HepG2 (cell line): Measurements from ENCODE around the gene SLC1A4. TPM values are rescaled to one million over a fixed set of nuclear protein-coding genes. Genes with fewer than 3 reads are reported as not detected.
A peak's percentile ranks its signal among the peaks of the same experiment; 100 is the strongest.

Experiments
- BCL6 ChIP-seq: IDR thresholded peaks from 2 replicates; pipeline ENCODE4 v1.6.1; 2016; ENCODE audit warnings: missing genetic modification reagents, missing compliant biosample characterization
- CREB1 ChIP-seq, 2 experiments: fragments of 450-650 bp in 1 of 2; IDR thresholded peaks; 2 replicates each; pipeline ENCODE4 v1.6.1; 2016 to 2017; ENCODE audit warnings: control low read depth in 1 of 2, mild to moderate bottlenecking in 1 of 2, missing compliant biosample characterization in 1 of 2, missing genetic modification characterization in 1 of 2
- EP300 ChIP-seq, 3 experiments: sonication (generic) in 1 of 3; formaldehyde crosslinking in 1 of 3; IDR thresholded peaks; 2 replicates each; pipeline versions ENCODE4 v1.5.1 to v1.6.1; 2011 to 2020; ENCODE audit warnings: low read depth in 2 of 3, low read length in 2 of 3, borderline replicate concordance in 1 of 3, improper control_type of control experiment in 1 of 3, mild to moderate bottlenecking in 1 of 3, missing genetic modification reagents in 1 of 3, moderate library complexity in 1 of 3
- FOXA1 ChIP-seq, 2 experiments: fragments of 450-650 bp in 1 of 2; sonication (generic) in 1 of 2; formaldehyde crosslinking in 1 of 2; IDR thresholded peaks; 2 replicates each; pipeline versions ENCODE4 v1.4.0 to v1.6.1; 2016 to 2020; ENCODE audit warnings: missing genetic modification reagents in 1 of 2
- FOXO4 ChIP-seq: sonication (generic); formaldehyde crosslinking; conservative IDR thresholded peaks from 2 replicates; pipeline ENCODE4 v1.8.1; 2023; ENCODE audit warnings: missing genetic modification reagents
- GABPB1 ChIP-seq: IDR thresholded peaks from 2 replicates; pipeline ENCODE4 v1.6.1; 2016; ENCODE audit warnings: mild to moderate bottlenecking, missing genetic modification reagents, moderate library complexity, missing compliant biosample characterization
- HCFC1 ChIP-seq: fragments of 150-350 bp; IDR thresholded peaks from 2 replicates; pipeline ENCODE4 v1.6.1; 2014; ENCODE audit warnings: low read depth, low read length
- HNF4A ChIP-seq: sonication (generic); formaldehyde crosslinking; IDR thresholded peaks from 2 replicates; pipeline ENCODE4 v1.4.0; 2020; ENCODE audit warnings: missing genetic modification reagents
- KDM3A ChIP-seq: IDR thresholded peaks from 2 replicates; pipeline ENCODE4 v1.6.1; 2018; ENCODE audit warnings: low read depth, missing compliant biosample characterization
- KMT2B ChIP-seq: IDR thresholded peaks from 2 replicates; pipeline ENCODE4 v1.6.1; 2016; ENCODE audit warnings: missing genetic modification reagents, missing compliant biosample characterization
- LCORL ChIP-seq, 2 experiments: fragments of 450-650 bp in 1 of 2; sonication (generic) in 1 of 2; formaldehyde crosslinking in 1 of 2; IDR thresholded peaks; 2 replicates each; pipeline versions ENCODE4 v1.5.0 to v1.6.1; 2017 to 2020; ENCODE audit warnings: antibody characterized with exemption in 1 of 2, missing genetic modification reagents in 1 of 2
- NFATC3 ChIP-seq: sonication (generic); formaldehyde crosslinking; IDR thresholded peaks from 2 replicates; pipeline ENCODE4 v1.5.1; 2020; ENCODE audit warnings: mild to moderate bottlenecking, missing genetic modification reagents
- NFIC ChIP-seq: IDR thresholded peaks from 2 replicates; pipeline ENCODE4 v1.6.1; 2012; ENCODE audit warnings: mild to moderate bottlenecking, low read length, inconsistent platforms
- NFYC ChIP-seq: IDR thresholded peaks from 2 replicates; pipeline ENCODE4 v1.6.1; 2016; ENCODE audit warnings: missing genetic modification reagents, missing compliant biosample characterization
- SAP130 ChIP-seq: IDR thresholded peaks from 2 replicates; pipeline ENCODE4 v1.6.1; 2016; ENCODE audit warnings: low read depth
- SP5 ChIP-seq: IDR thresholded peaks from 2 replicates; pipeline ENCODE4 v1.6.1; 2016; ENCODE audit warnings: low read depth, borderline replicate concordance
- THAP11 ChIP-seq: IDR thresholded peaks from 2 replicates; pipeline ENCODE4 v1.6.1; 2016; ENCODE audit warnings: missing biosample characterization, missing genetic modification reagents
- ZNF20 ChIP-seq: sonication (generic); formaldehyde crosslinking; IDR thresholded peaks from 2 replicates; pipeline ENCODE4 v1.4.0; 2020; ENCODE audit warnings: mild to moderate bottlenecking, moderate library complexity, missing genetic modification reagents
- ZNF230 ChIP-seq: sonication (generic); formaldehyde crosslinking; IDR thresholded peaks from 2 replicates; pipeline ENCODE4 v1.4.0; 2020; ENCODE audit warnings: mild to moderate bottlenecking, missing genetic modification reagents
- ZNF430 ChIP-seq: sonication (generic); formaldehyde crosslinking; IDR thresholded peaks from 2 replicates; pipeline ENCODE4 v1.9.0; 2021; ENCODE audit warnings: mild to moderate bottlenecking, missing genetic modification reagents
- ZNF781 ChIP-seq: sonication (generic); formaldehyde crosslinking; IDR thresholded peaks from 2 replicates; pipeline ENCODE4 v1.5.1; 2020; ENCODE audit warnings: borderline replicate concordance, mild to moderate bottlenecking, missing genetic modification reagents; ENCODE audit errors: not compliant biosample characterization
- polyA plus RNA-seq, 8 experiments: library from polyadenylated mRNA; depleted of rRNA in 3 of 8; stranded (reverse) in 7 of 8; unstranded in 1 of 8; fragments of >200 nt; fragmentation: Illumina TruSeq in 4 of 8; extraction: Trizol in 4 of 8; gene quantifications; 2 replicates each; pipeline versions ENCODE4 v1.2.1 to v1.2.3, GENCODE V29; 2011 to 2016; ENCODE audit warnings: low read depth in 4 of 8, missing spikeins in 1 of 8, mixed read lengths in 1 of 8; ENCODE audit not compliant: insufficient read depth in 1 of 8
- total RNA-seq, 5 experiments: library from RNA; depleted of rRNA; stranded (reverse); fragments of >200 nt; fragmentation: Illumina TruSeq; extraction: Trizol; gene quantifications; 2 replicates each; pipeline ENCODE4 v1.2.3, GENCODE V29; 2016; ENCODE audit warnings: low read depth in 1 of 5
- TF ChIP-seq, protein P1 (sequence below): IDR thresholded peaks from 2 replicates; pipeline ENCODE4 v1.6.1; 2016; ENCODE audit warnings: missing compliant biosample characterization, missing genetic modification reagents, borderline replicate concordance
- TF ChIP-seq, protein P2 (sequence below): sonication (generic); formaldehyde crosslinking; IDR thresholded peaks from 2 replicates; pipeline ENCODE4 v1.5.0; 2020; ENCODE audit warnings: mild to moderate bottlenecking, missing genetic modification reagents, borderline replicate concordance

Gene SLC1A4
- total and polyA plus RNA-seq, 2 of the 13 experiments (the other 11 are each of a cell fraction or from before 2014, with no cell fraction given), result 21.0 to 39.6 TPM

DNA sequence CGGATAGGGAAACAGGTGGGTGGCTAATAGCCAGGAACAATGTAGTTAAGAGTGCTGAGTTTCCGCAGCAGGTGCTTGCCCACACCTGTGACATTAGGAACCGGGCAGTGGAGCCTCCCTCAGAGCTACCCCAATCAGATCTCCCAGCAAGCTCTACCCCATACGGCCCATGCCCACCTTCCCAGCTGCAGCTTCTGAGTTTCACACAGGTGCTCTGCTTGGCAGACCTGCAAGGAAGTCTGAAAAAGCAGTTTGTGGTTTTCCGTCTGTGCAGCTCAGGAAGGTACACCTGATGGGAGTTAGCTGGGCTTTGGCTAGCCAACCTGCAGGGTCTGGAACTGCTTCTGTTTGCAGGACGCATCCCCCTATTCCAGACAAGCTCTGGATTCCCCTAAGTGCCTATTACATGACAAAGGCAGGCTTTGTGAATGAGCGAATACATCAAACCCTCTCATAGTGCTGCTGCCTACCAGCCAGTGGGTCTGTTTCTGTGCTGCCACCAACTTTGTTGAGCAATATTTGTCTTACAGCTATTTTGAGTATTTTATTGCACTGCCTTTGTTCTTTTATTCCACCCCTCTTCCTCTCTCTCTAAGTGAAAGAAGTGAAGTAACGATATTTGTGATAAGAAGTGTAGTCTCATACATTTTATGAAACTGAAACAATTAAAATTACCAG, 42.3 kb downstream of the SLC1A4 start (continued):
- TF ChIP-seq, protein P1, sequence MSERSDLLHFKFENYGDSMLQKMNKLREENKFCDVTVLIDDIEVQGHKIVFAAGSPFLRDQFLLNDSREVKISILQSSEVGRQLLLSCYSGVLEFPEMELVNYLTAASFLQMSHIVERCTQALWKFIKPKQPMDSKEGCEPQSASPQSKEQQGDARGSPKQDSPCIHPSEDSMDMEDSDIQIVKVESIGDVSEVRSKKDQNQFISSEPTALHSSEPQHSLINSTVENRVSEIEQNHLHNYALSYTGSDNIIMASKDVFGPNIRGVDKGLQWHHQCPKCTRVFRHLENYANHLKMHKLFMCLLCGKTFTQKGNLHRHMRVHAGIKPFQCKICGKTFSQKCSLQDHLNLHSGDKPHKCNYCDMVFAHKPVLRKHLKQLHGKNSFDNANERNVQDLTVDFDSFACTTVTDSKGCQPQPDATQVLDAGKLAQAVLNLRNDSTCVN (CRISPR knock-in tag), result peak; percentile 98
- TF ChIP-seq CREB1 (IDR thresholded peaks at IDR 0.05) (no peak), CREB1 (CRISPR knock-in tag; IDR thresholded peaks at IDR 0.05) (peak; percentile 37; the same call in 1 of the 2 replicates), ZNF430 (CRISPR knock-in tag) (no peak), KDM3A (CRISPR knock-in tag) (no peak), EP300 (IDR thresholded peaks at IDR 0.05; ENCODE audit: low read depth in 2 of 2, low read length in 2 of 2) (peak in 1 of 2 experiments; percentile 24; a peak in 1 of 4 replicates), EP300 (CRISPR knock-in tag; IDR thresholded peaks at IDR 0.05; ENCODE audit: borderline replicate concordance) (no peak), HCFC1 (no peak), NFATC3 (CRISPR knock-in tag) (no peak), BCL6 (CRISPR knock-in tag) (peak; percentile 51), LCORL (IDR thresholded peaks at IDR 0.05) (no peak), LCORL (CRISPR knock-in tag; IDR thresholded peaks at IDR 0.05) (peak; percentile 72), ZNF20 (CRISPR knock-in tag) (no peak), HNF4A (0 out of 2 replicates have a peak, but pooled peaks have one; percentile 19), SAP130 (CRISPR knock-in tag) (peak; percentile 46), FOXO4 (CRISPR knock-in tag) (0 out of 2 replicates have a peak, but pooled peaks have one; percentile 83), FOXA1 (IDR thresholded peaks at IDR 0.05) (no peak), FOXA1 (CRISPR knock-in tag; IDR thresholded peaks at IDR 0.05) (peak; percentile 69), GABPB1 (no peak), ZNF230 (CRISPR knock-in tag) (no peak), NFYC (CRISPR knock-in tag) (peak; percentile 22; the same call in 1 of the 2 replicates), KMT2B (CRISPR knock-in tag) (peak; percentile 38; the same call in 1 of the 2 replicates), SP5 (CRISPR knock-in tag) (no peak), NFIC (0 out of 2 replicates have a peak, but pooled peaks have one; percentile 29), THAP11 (CRISPR knock-in tag) (peak; percentile 50; the same call in 1 of the 2 replicates), ZNF781 (CRISPR knock-in tag) (no peak)
- TF ChIP-seq, protein P2, sequence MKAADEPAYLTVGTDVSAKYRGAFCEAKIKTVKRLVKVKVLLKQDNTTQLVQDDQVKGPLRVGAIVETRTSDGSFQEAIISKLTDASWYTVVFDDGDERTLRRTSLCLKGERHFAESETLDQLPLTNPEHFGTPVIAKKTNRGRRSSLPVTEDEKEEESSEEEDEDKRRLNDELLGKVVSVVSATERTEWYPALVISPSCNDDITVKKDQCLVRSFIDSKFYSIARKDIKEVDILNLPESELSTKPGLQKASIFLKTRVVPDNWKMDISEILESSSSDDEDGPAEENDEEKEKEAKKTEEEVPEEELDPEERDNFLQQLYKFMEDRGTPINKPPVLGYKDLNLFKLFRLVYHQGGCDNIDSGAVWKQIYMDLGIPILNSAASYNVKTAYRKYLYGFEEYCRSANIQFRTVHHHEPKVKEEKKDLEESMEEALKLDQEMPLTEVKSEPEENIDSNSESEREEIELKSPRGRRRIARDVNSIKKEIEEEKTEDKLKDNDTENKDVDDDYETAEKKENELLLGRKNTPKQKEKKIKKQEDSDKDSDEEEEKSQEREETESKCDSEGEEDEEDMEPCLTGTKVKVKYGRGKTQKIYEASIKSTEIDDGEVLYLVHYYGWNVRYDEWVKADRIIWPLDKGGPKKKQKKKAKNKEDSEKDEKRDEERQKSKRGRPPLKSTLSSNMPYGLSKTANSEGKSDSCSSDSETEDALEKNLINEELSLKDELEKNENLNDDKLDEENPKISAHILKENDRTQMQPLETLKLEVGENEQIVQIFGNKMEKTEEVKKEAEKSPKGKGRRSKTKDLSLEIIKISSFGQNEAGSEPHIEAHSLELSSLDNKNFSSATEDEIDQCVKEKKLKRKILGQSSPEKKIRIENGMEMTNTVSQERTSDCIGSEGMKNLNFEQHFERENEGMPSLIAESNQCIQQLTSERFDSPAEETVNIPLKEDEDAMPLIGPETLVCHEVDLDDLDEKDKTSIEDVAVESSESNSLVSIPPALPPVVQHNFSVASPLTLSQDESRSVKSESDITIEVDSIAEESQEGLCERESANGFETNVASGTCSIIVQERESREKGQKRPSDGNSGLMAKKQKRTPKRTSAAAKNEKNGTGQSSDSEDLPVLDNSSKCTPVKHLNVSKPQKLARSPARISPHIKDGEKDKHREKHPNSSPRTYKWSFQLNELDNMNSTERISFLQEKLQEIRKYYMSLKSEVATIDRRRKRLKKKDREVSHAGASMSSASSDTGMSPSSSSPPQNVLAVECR, result peak; percentile 27; the same call in 1 of the 2 replicates
